ENCODE results near the gene ACP3. TPM values are rescaled to one million over a fixed set of nuclear protein-coding genes. Genes with fewer than 3 reads are reported as not detected.

The ACP3 gene
- total RNA-seq, 8 experiments from 2014 or later = 0.05 to 4.2 (median 0.50) TPM; not detected in 4

- in situ Hi-C loops (cut with MboI; ENCODE audit: low pct_unique_long_range_greater_than_20kb in 2 of 9, low sequenced_read_pairs in 9 of 9, unreplicated experiment in 9 of 9) = no loop called here
- H3K4me1 ChIP-seq (replicated peaks in 1 of 2) = no peaks in the 10 kb centered on the region
- 60 to 100% (median 100%) methylated on average over 1 to 2 of the region's 2 CpGs; no CpG with 5 or more reads in 3 of the 10 experiments for WGBS, 10 experiments
- no peak overlapping the region for H3K4me3 ChIP-seq
- ATAC-seq (replicated peaks in 6 of 8) = no peak
- no peak overlapping the region for H3K27ac ChIP-seq
These were observed 8.4 kb downstream of the ACP3 start for GRCh38 chr3:132325634-132326033.

- no peak for ATAC-seq (replicated peaks in 6 of 8)
- no peak overlapping the region for H3K4me3 ChIP-seq
- H3K4me1 ChIP-seq (replicated peaks in 1 of 2) = no peaks in the 10 kb centered on the region
- in situ Hi-C loops (cut with MboI; ENCODE audit: low pct_unique_long_range_greater_than_20kb in 2 of 9, low sequenced_read_pairs in 9 of 9, unreplicated experiment in 9 of 9) = no loop called here
- no peak overlapping the region for H3K27ac ChIP-seq
- WGBS, 10 experiments = 44 to 100% (median 88%) methylated on average over 1 to 2 of the region's 2 CpGs; no CpG with 5 or more reads in 1 of the 10 experiments
These were observed 9.0 kb downstream of the ACP3 start for GRCh38 chr3:132326251-132326650.

GRCh38 chr3:132332082-132332481 is 14.9 kb downstream of the ACP3 start:
- ATAC-seq (replicated peaks in 6 of 8) = no peak
- in situ Hi-C loops (cut with MboI; ENCODE audit: low pct_unique_long_range_greater_than_20kb in 2 of 9, low sequenced_read_pairs in 9 of 9, unreplicated experiment in 9 of 9) = no loop called here
- Histone ChIP-seq H3K4me3 (no peak overlapping the region), H3K27ac (no peak overlapping the region), H3K4me1 (replicated peaks in 1 of 2) (no peaks in the 10 kb centered on the region)
- WGBS, 10 experiments = 29 to 94% (median 82%) methylated on average over 3 to 6 of the region's 6 CpGs; no CpG with 5 or more reads in 1 of the 10 experiments

GRCh38 chr3:132332508-132332907 is 15.3 kb downstream of the ACP3 start:
- in situ Hi-C loops (cut with MboI; ENCODE audit: low pct_unique_long_range_greater_than_20kb in 2 of 9, low sequenced_read_pairs in 9 of 9, unreplicated experiment in 9 of 9) = no loop called here
- H3K4me3 ChIP-seq = no peak overlapping the region
- no peaks in the 10 kb centered on the region for H3K4me1 ChIP-seq (replicated peaks in 1 of 2)
- no peak overlapping the region for H3K27ac ChIP-seq
- 20 to 83% (median 50%) methylated on average over 1 of the region's 1 CpG; no CpG with 5 or more reads in 6 of the 10 experiments for WGBS, 10 experiments
- ATAC-seq (replicated peaks in 6 of 8) = no peak

GRCh38 chr3:132341746-132342145 is 24.5 kb downstream of the ACP3 start:
- Histone ChIP-seq H3K4me1 (replicated peaks in 1 of 2) (peaks cover 5 to 7% of the 10 kb centered on the region in 2 donors), H3K27ac (no peak overlapping the region), H3K4me3 (no peak overlapping the region)
- in situ Hi-C loops (cut with MboI; ENCODE audit: low pct_unique_long_range_greater_than_20kb in 2 of 9, low sequenced_read_pairs in 9 of 9, unreplicated experiment in 9 of 9) = loop anchor here in 3 of 9 experiments (10.0 kb wide), 1 partner anchor 87 kb away; no protein-coding TSS in a partner anchor
- no peak for ATAC-seq (replicated peaks in 6 of 8)
- 43 to 100% (median 93%) methylated on average over 1 to 2 of the region's 2 CpGs; no CpG with 5 or more reads in 2 of the 10 experiments for WGBS, 10 experiments

- Histone ChIP-seq H3K27ac (no peak overlapping the region), H3K4me1 (replicated peaks in 1 of 2) (peaks cover 6 to 10% of the 10 kb centered on the region in 2 donors), H3K4me3 (no peak overlapping the region)
- 29 to 88% (median 63%) methylated on average over 1 to 5 of the region's 5 CpGs for WGBS, 10 experiments
- in situ Hi-C loops (cut with MboI; ENCODE audit: low pct_unique_long_range_greater_than_20kb in 2 of 9, low sequenced_read_pairs in 9 of 9, unreplicated experiment in 9 of 9) = loop anchor here in 3 of 9 experiments (10.0 kb wide), 1 partner anchor 87 kb away; no protein-coding TSS in a partner anchor
- ATAC-seq (replicated peaks in 6 of 8) = no peak
These were observed 25.0 kb downstream of the ACP3 start for GRCh38 chr3:132342183-132342582.

GRCh38 chr3:132342610-132343009 is 25.4 kb downstream of the ACP3 start:
- in situ Hi-C loops (cut with MboI; ENCODE audit: low pct_unique_long_range_greater_than_20kb in 2 of 9, low sequenced_read_pairs in 9 of 9, unreplicated experiment in 9 of 9) = loop anchor here in 3 of 9 experiments (10.0 kb wide), 1 partner anchor 88 kb away; no protein-coding TSS in a partner anchor
- no peak overlapping the region for H3K27ac ChIP-seq
- H3K4me1 ChIP-seq (replicated peaks in 1 of 2) = peaks cover 8 to 13% of the 10 kb centered on the region in 2 donors
- ATAC-seq (replicated peaks in 6 of 8) = no peak
- 39 to 100% (median 96%) methylated on average over 1 to 2 of the region's 2 CpGs; no CpG with 5 or more reads in 2 of the 10 experiments for WGBS, 10 experiments
- no peak overlapping the region for H3K4me3 ChIP-seq

- in situ Hi-C loops (cut with MboI; ENCODE audit: low pct_unique_long_range_greater_than_20kb in 2 of 9, low sequenced_read_pairs in 9 of 9, unreplicated experiment in 9 of 9) = loop anchor here in 3 of 9 experiments (10.0 kb wide), 1 partner anchor 88 kb away; no protein-coding TSS in a partner anchor
- H3K27ac ChIP-seq = no peak overlapping the region
- peaks cover 9 to 13% of the 10 kb centered on the region in 2 donors for H3K4me1 ChIP-seq (replicated peaks in 1 of 2)
- peak in 3 of 8 experiments; percentile 57 to 66 (median 61) for ATAC-seq (replicated peaks in 6 of 8)
- no peak overlapping the region for H3K4me3 ChIP-seq
- WGBS, 10 experiments = 0 to 6% (median 0%) methylated on average over 2 to 6 of the region's 6 CpGs
These were observed 25.9 kb downstream of the ACP3 start for GRCh38 chr3:132343018-132343612.

- no peak overlapping the region for H3K4me3 ChIP-seq
- no peak overlapping the region for H3K27ac ChIP-seq
- H3K4me1 ChIP-seq (replicated peaks in 1 of 2) = peaks cover 9 to 13% of the 10 kb centered on the region in 2 donors
- no peak for ATAC-seq (replicated peaks in 6 of 8)
- in situ Hi-C loops (cut with MboI; ENCODE audit: low pct_unique_long_range_greater_than_20kb in 2 of 9, low sequenced_read_pairs in 9 of 9, unreplicated experiment in 9 of 9) = loop anchor here in 3 of 9 experiments (10.0 kb wide), 1 partner anchor 90 kb away; no protein-coding TSS in a partner anchor
These were observed 27.6 kb downstream of the ACP3 start for GRCh38 chr3:132344666-132345280.

- ATAC-seq (replicated peaks in 6 of 8) = peak in 7 of 8 experiments; percentile 50 to 92 (median 90)
- Histone ChIP-seq H3K4me3 (no peak overlapping the region), H3K4me1 (replicated peaks in 1 of 2) (peaks cover 13 to 25% of the 10 kb centered on the region in 2 donors), H3K27ac (peak overlapping the region; percentile 26 to 75)
- WGBS, 10 experiments = 0 to 67% (median 49%) methylated on average over 1 to 4 of the region's 5 CpGs
- in situ Hi-C loops (cut with MboI; ENCODE audit: low pct_unique_long_range_greater_than_20kb in 2 of 9, low sequenced_read_pairs in 9 of 9, unreplicated experiment in 9 of 9) = loop anchor here in 3 of 9 experiments (10.0 kb wide), 1 partner anchor 92 kb away; no protein-coding TSS in a partner anchor
These were observed 29.9 kb downstream of the ACP3 start for GRCh38 chr3:132346841-132347736.

GRCh38 chr3:132347811-132348210 is 30.6 kb downstream of the ACP3 start:
- in situ Hi-C loops (cut with MboI; ENCODE audit: low pct_unique_long_range_greater_than_20kb in 2 of 9, low sequenced_read_pairs in 9 of 9, unreplicated experiment in 9 of 9) = loop anchor here in 3 of 9 experiments (10.0 kb wide), 1 partner anchor 93 kb away; no protein-coding TSS in a partner anchor
- 0 to 100% (median 15%) methylated on average over 1 of the region's 1 CpG; no CpG with 5 or more reads in 4 of the 10 experiments for WGBS, 10 experiments
- no peak overlapping the region for H3K4me3 ChIP-seq
- ATAC-seq (replicated peaks in 6 of 8) = no peak
- peaks cover 13 to 25% of the 10 kb centered on the region in 2 donors for H3K4me1 ChIP-seq (replicated peaks in 1 of 2)
- peak overlapping the region; percentile 26 to 71 for H3K27ac ChIP-seq

- Histone ChIP-seq H3K4me1 (replicated peaks in 1 of 2) (peaks cover 13 to 25% of the 10 kb centered on the region in 2 donors), H3K4me3 (no peak overlapping the region), H3K27ac (no peak overlapping the region)
- 50 to 100% (median 83%) methylated on average over 1 of the region's 1 CpG; no CpG with 5 or more reads in 5 of the 10 experiments for WGBS, 10 experiments
- ATAC-seq (replicated peaks in 6 of 8) = no peak
- in situ Hi-C loops (cut with MboI; ENCODE audit: low pct_unique_long_range_greater_than_20kb in 2 of 9, low sequenced_read_pairs in 9 of 9, unreplicated experiment in 9 of 9) = loop anchor here in 3 of 9 experiments (10.0 kb wide), 1 partner anchor 94 kb away; no protein-coding TSS in a partner anchor
These were observed 31.3 kb downstream of the ACP3 start for GRCh38 chr3:132348531-132348930.

Data from motor neuron (in vitro differentiated cells).